G401.6 (cell line): ENCODE data around the gene BAIAP2L2.
"Not testable (repeated sequence)": the region's sequence is repeated elsewhere in the genome, so short reads cannot be mapped to it uniquely, and the experiment has no call there.

Source experiments
- FAIRE-seq: peaks from 2 replicates; lab custom pipeline; 2012; peaks lifted over from hg19 to GRCh38; lab: Jason Lieb, UNC

The BAIAP2L2 gene

GRCh38 chr22:38037367-38038150 lies 72.9 kb downstream of the BAIAP2L2 start:
- not testable (repeated sequence) for FAIRE-seq

- no peak for FAIRE-seq
Observed at GRCh38 chr22:38036392-38037062, 74.0 kb downstream of the BAIAP2L2 start.

- FAIRE-seq: no peak
Observed at GRCh38 chr22:38035530-38035885, 75.0 kb downstream of the BAIAP2L2 start.
